Measurements from ENCODE around the gene C3orf20. TPM values are rescaled to one million over a fixed set of nuclear protein-coding genes. Genes with fewer than 3 reads are reported as not detected.
A peak's percentile ranks its signal among the peaks of the same experiment; 100 is the strongest.

Gene C3orf20
- total RNA-seq, 4 donors from 2014 or later, result not detected

- peaks cover 0 to 26% (median 22%) of the 10 kb centered on the region in 3 donors for H3K4me1 ChIP-seq
- peaks cover 0 to 27% (median 2%) of the 10 kb centered on the region in 4 donors for H3K27me3 ChIP-seq
- H3K27ac ChIP-seq, result peak overlapping the region in 3 of 4 donors; percentile 50 to 63 (median 60)
- no peak for TF ChIP-seq POLR2A (IDR thresholded peaks at IDR 0.05)
- intact Hi-C loops (cut with DNase I), result loop anchor here (5.0 kb wide), 1 partner anchor 128 kb away; no protein-coding TSS in a partner anchor
- no peaks in the 10 kb centered on the region for H3K9me3 ChIP-seq
- H3K4me3 ChIP-seq, result no peak overlapping the region
- H3K36me3 ChIP-seq, result no peaks in the 10 kb centered on the region
- no peak for DNase-seq
- 59 to 61% methylated on average over 4 to 5 of the region's 5 CpGs for WGBS, 2 donors
These were observed 118.9 kb downstream of the C3orf20 start for GRCh38 chr3:14793858-14794234.

- intact Hi-C loops (cut with DNase I), result loop anchor here (5.0 kb wide), 1 partner anchor 128 kb away; no protein-coding TSS in a partner anchor
- no peak overlapping the region for H3K4me3 ChIP-seq
- WGBS, 2 donors, result 72 to 81% methylated on average over 2 of the region's 2 CpGs
- TF ChIP-seq POLR2A (IDR thresholded peaks at IDR 0.05), result no peak
- no peak for TF ChIP-seq CTCF (IDR thresholded peaks at IDR 0.05)
- no peak for DNase-seq
- peaks cover 0 to 27% (median 2%) of the 10 kb centered on the region in 4 donors for H3K27me3 ChIP-seq
- H3K36me3 ChIP-seq, result no peaks in the 10 kb centered on the region
- peaks cover 0 to 26% (median 22%) of the 10 kb centered on the region in 3 donors for H3K4me1 ChIP-seq
- no peaks in the 10 kb centered on the region for H3K9me3 ChIP-seq
- no peak overlapping the region for H3K27ac ChIP-seq
These were observed 119.5 kb downstream of the C3orf20 start for GRCh38 chr3:14794435-14794834.

GRCh38 chr3:14795996-14796395 is 121.1 kb downstream of the C3orf20 start:
- Histone ChIP-seq H3K9me3 (no peaks in the 10 kb centered on the region), H3K4me1 (peaks cover 0 to 26% (median 22%) of the 10 kb centered on the region in 3 donors), H3K27ac (peak overlapping the region in 2 of 4 donors; percentile 2 to 34), H3K4me3 (no peak overlapping the region), H3K27me3 (peaks cover 0 to 15% (median 0%) of the 10 kb centered on the region in 4 donors), H3K36me3 (no peaks in the 10 kb centered on the region)
- TF ChIP-seq POLR2A (IDR thresholded peaks at IDR 0.05), result no peak
- no peak for TF ChIP-seq CTCF (IDR thresholded peaks at IDR 0.05)
- intact Hi-C loops (cut with DNase I), result no loop called here
- 50 to 67% methylated on average over 1 of the region's 2 CpGs for WGBS, 2 donors
- DNase-seq, result no peak

GRCh38 chr3:14796403-14797077 is 121.6 kb downstream of the C3orf20 start:
- peak overlapping the region in 2 of 4 donors; percentile 2 to 34 for H3K27ac ChIP-seq
- 63 to 77% methylated on average over 11 to 12 of the region's 14 CpGs for WGBS, 2 donors
- H3K4me1 ChIP-seq, result peaks cover 0 to 26% (median 22%) of the 10 kb centered on the region in 3 donors
- no peaks in the 10 kb centered on the region for H3K36me3 ChIP-seq
- intact Hi-C loops (cut with DNase I), result no loop called here
- no peak for DNase-seq
- H3K4me3 ChIP-seq, result no peak overlapping the region
- H3K9me3 ChIP-seq, result no peaks in the 10 kb centered on the region
- H3K27me3 ChIP-seq, result peaks cover 0 to 12% (median 0%) of the 10 kb centered on the region in 4 donors
- TF ChIP-seq POLR2A (IDR thresholded peaks at IDR 0.05), result no peak
- no peak for TF ChIP-seq CTCF (IDR thresholded peaks at IDR 0.05)

GRCh38 chr3:14797731-14798130 is 122.8 kb downstream of the C3orf20 start:
- Histone ChIP-seq H3K9me3 (no peaks in the 10 kb centered on the region), H3K36me3 (no peaks in the 10 kb centered on the region), H3K4me3 (no peak overlapping the region), H3K27ac (no peak overlapping the region), H3K27me3 (peaks cover 0 to 8% (median 0%) of the 10 kb centered on the region in 4 donors), H3K4me1 (peaks cover 0 to 21% (median 18%) of the 10 kb centered on the region in 3 donors)
- no peak for TF ChIP-seq CTCF (IDR thresholded peaks at IDR 0.05)
- no peak for TF ChIP-seq POLR2A (IDR thresholded peaks at IDR 0.05)
- 46 to 73% methylated on average over 2 to 3 of the region's 4 CpGs for WGBS, 2 donors
- intact Hi-C loops (cut with DNase I), result no loop called here
- no peak for DNase-seq

Measured in esophagus squamous epithelium (tissue), 5 donors.